ENCODE results near the gene TECPR2. TPM values are rescaled to one million over a fixed set of nuclear protein-coding genes. Genes with fewer than 3 reads are reported as not detected.

The TECPR2 gene
- total and polyA plus RNA-seq, 4 experiments from 2014 or later, result 0.89 to 12.6 (median 7.8) TPM

- peaks cover 4 to 16% of the 10 kb centered on the region in 2 donors for H3K36me3 Mint-ChIP-seq
- Histone ChIP-seq H3K4me3 (ENCODE audit: low read length in 2 of 2) (no peak overlapping the region), H3K36me3 (ENCODE audit: insufficient read depth, low read length) (no peaks in the 10 kb centered on the region), H3K27ac (ENCODE audit: low read depth, low read length) (no peak overlapping the region), H3K27me3 (ENCODE audit: insufficient read depth, low read length) (no peaks in the 10 kb centered on the region), H3K9me3 (ENCODE audit: control insufficient read depth in 1 of 2, low read length in 2 of 2) (no peaks in the 10 kb centered on the region), H3K4me1 (ENCODE audit: insufficient read depth, low read length) (peaks cover 10% of the 10 kb centered on the region)
- POLR2A ChIA-PET (ENCODE audit: partially characterized antibody), result no interaction called here
- no peak overlapping the region for H3K4me3 Mint-ChIP-seq
- CTCF ChIA-PET (ENCODE audit: partially characterized antibody), result interaction anchor here (0.9 to 1.4 kb wide), 2 partner anchors 26 to 60 kb away, joined by 3 to 6 read pairs; no protein-coding TSS in a partner anchor
- no peak for DNase-seq
- intact Hi-C loops (cut with micrococcal nuclease), result no loop called here
- no peaks in the 10 kb centered on the region for H3K9me3 Mint-ChIP-seq
- peak overlapping the region in 3 of 7 donors; percentile 4 to 74 (median 68) for H3K27ac Mint-ChIP-seq
- H3K4me1 Mint-ChIP-seq, result peaks cover 9 to 14% (median 10%) of the 10 kb centered on the region in 4 donors
- H3K27me3 Mint-ChIP-seq, result no peaks in the 10 kb centered on the region
These were observed 135.4 kb downstream of the TECPR2 start for GRCh38 chr14:102497998-102498677.

DNA sequence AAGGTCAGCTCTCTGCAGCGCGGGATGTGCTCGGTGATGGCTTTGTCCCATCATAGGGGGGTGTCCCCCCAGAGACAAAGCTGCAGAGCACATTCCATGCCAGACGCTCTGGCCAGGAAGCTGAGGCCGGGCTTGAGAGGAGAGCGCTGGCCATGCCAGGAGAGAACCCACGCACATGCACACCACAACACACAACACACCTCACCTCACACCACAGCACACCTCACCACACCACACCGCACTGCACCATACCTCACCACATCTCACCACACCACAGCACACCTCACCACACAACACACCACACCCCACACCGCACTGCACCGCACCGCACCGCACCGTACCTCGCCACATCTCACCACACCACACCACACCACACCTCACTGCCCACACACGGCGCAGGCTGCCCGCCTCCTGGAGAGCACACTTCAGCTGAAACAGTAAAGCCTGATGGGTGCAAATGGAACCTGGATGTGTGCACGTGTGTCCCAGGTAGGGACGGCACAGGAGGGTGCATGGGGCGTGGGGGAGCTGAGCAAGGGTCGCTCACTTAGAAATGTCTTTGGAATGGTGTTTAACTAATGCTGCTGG lies 136.0 kb downstream of the TECPR2 start:
- DNase-seq, result no peak
- no peaks in the 10 kb centered on the region for H3K27me3 ChIP-seq (ENCODE audit: insufficient read depth, low read length)
- H3K36me3 ChIP-seq (ENCODE audit: insufficient read depth, low read length), result no peaks in the 10 kb centered on the region
- Mint-ChIP-seq H3K4me1 (peaks cover 9 to 14% (median 10%) of the 10 kb centered on the region in 4 donors), H3K9me3 (no peaks in the 10 kb centered on the region), H3K36me3 (peaks cover 4 to 16% of the 10 kb centered on the region in 2 donors), H3K27me3 (no peaks in the 10 kb centered on the region), H3K4me3 (no peak overlapping the region), H3K27ac (peak overlapping the region in 5 of 7 donors; percentile 42 to 85 (median 73))
- H3K4me3 ChIP-seq (ENCODE audit: low read length in 2 of 2), result no peak overlapping the region
- intact Hi-C loops (cut with micrococcal nuclease), result no loop called here
- ChIA-PET CTCF (ENCODE audit: partially characterized antibody) (interaction anchor here (0.9 to 1.4 kb wide), 2 partner anchors 26 to 61 kb away, joined by 3 to 6 read pairs; no protein-coding TSS in a partner anchor), POLR2A (ENCODE audit: partially characterized antibody) (no interaction called here)
- no peaks in the 10 kb centered on the region for H3K9me3 ChIP-seq (ENCODE audit: control insufficient read depth in 1 of 2, low read length in 2 of 2)
- peaks cover 10% of the 10 kb centered on the region for H3K4me1 ChIP-seq (ENCODE audit: insufficient read depth, low read length)
- no peak overlapping the region for H3K27ac ChIP-seq (ENCODE audit: low read depth, low read length)

DNA sequence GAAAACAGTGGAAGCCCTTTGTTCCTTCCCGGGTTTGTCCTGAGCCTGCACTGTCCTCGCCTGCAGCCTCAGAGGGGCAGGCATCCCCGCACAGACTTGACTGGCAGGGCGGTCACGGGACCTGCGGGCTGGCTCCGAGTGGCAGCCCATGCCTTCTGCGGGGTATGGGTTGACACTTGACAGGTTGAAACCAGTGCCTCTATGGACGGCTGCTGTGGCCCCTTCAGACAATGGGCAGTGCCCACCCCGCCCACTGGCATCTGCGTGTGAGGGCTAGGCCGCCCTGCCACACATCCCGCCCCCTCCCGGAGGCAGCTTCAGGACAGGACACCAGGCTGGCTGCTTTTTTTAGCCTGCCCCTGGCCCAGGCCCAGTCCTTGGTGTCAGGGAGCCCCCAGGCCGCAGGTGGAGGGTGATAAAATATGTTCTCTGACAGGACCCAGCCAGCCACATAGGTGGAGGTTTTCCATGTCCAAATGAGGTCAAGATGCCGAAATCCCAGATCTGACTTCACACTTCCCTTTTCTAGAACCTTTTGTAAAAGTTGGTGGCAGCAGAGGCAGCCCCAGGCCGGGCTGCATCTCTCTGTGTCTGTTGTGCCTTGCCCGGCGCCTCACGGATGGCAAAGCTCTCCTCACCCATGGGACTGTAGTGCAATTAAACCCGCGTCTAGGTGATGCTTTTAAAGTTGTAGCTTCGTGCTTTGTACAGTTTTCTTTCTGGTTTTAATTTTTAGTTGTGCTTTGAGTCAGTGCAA lies 136.8 kb downstream of the TECPR2 start:
- no peak overlapping the region for H3K4me3 Mint-ChIP-seq
- H3K4me3 ChIP-seq (ENCODE audit: low read length in 2 of 2), result no peak overlapping the region
- intact Hi-C loops (cut with micrococcal nuclease), result no loop called here
- no peaks in the 10 kb centered on the region for H3K27me3 Mint-ChIP-seq
- H3K36me3 ChIP-seq (ENCODE audit: insufficient read depth, low read length), result no peaks in the 10 kb centered on the region
- peaks cover 4 to 16% of the 10 kb centered on the region in 2 donors for H3K36me3 Mint-ChIP-seq
- DNase-seq, result no peak
- H3K27ac Mint-ChIP-seq, result peak overlapping the region; percentile 48 to 91 (median 82)
- H3K27me3 ChIP-seq (ENCODE audit: insufficient read depth, low read length), result no peaks in the 10 kb centered on the region
- H3K4me1 Mint-ChIP-seq, result peaks cover 9 to 14% (median 10%) of the 10 kb centered on the region in 4 donors
- ChIA-PET POLR2A (ENCODE audit: partially characterized antibody) (no interaction called here), CTCF (ENCODE audit: partially characterized antibody) (interaction anchor here (1.0 to 2.9 kb wide), 3 partner anchors 10 to 62 kb away, joined by 3 to 10 read pairs (median 4); partner anchors contain the start of gene ANKRD9)
- no peak overlapping the region for H3K27ac ChIP-seq (ENCODE audit: low read depth, low read length)
- no peaks in the 10 kb centered on the region for H3K9me3 ChIP-seq (ENCODE audit: control insufficient read depth in 1 of 2, low read length in 2 of 2)
- H3K9me3 Mint-ChIP-seq, result no peaks in the 10 kb centered on the region
- H3K4me1 ChIP-seq (ENCODE audit: insufficient read depth, low read length), result peaks cover 10% of the 10 kb centered on the region

DNA sequence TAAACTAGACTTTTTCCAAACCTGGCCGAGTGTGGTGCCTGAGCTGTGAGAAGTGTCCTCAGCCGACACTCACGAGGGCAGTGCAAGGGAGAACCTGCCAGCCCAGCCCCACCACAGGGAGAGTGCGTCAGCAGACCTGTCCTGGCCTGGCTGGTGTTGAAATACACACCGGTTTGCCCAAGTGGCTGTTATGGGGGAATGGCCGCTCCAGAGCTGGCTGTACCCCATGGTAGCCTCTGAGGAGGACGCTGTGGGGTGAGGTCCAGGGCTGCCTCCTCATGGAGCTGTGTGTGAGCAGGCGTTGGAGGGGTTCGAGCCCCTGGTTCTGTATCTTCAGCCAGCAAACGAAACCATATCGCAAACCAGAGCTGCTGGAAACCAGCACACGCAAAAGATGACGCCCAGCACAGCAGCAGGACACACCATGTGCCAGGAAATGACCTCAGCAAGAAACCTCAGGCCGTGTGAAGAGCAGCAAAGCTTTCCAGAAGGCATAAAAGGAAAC lies 137.5 kb downstream of the TECPR2 start:
- H3K9me3 ChIP-seq (ENCODE audit: control insufficient read depth in 1 of 2, low read length in 2 of 2), result no peaks in the 10 kb centered on the region
- no peak overlapping the region for H3K27ac ChIP-seq (ENCODE audit: low read depth, low read length)
- intact Hi-C loops (cut with micrococcal nuclease), result no loop called here
- Mint-ChIP-seq H3K27ac (peak overlapping the region; percentile 64 to 91 (median 82)), H3K9me3 (no peaks in the 10 kb centered on the region), H3K4me1 (peaks cover 9 to 14% (median 10%) of the 10 kb centered on the region in 4 donors), H3K36me3 (peaks cover 4 to 16% of the 10 kb centered on the region in 2 donors), H3K27me3 (no peaks in the 10 kb centered on the region), H3K4me3 (no peak overlapping the region)
- H3K4me1 ChIP-seq (ENCODE audit: insufficient read depth, low read length), result peaks cover 10% of the 10 kb centered on the region
- H3K4me3 ChIP-seq (ENCODE audit: low read length in 2 of 2), result no peak overlapping the region
- no peaks in the 10 kb centered on the region for H3K36me3 ChIP-seq (ENCODE audit: insufficient read depth, low read length)
- no peaks in the 10 kb centered on the region for H3K27me3 ChIP-seq (ENCODE audit: insufficient read depth, low read length)
- ChIA-PET CTCF (ENCODE audit: partially characterized antibody) (interaction anchor here (1.0 to 2.9 kb wide), 4 partner anchors 9 to 62 kb away, joined by 3 to 10 read pairs (median 4); partner anchors contain the start of gene ANKRD9), POLR2A (ENCODE audit: partially characterized antibody) (interaction anchor here (0.6 kb wide), 1 partner anchor 15 kb away, joined by 3 read pairs; no protein-coding TSS in a partner anchor)
- DNase-seq, result peak in 3 of 5 donors; percentile 46 to 54 (median 48)

DNA sequence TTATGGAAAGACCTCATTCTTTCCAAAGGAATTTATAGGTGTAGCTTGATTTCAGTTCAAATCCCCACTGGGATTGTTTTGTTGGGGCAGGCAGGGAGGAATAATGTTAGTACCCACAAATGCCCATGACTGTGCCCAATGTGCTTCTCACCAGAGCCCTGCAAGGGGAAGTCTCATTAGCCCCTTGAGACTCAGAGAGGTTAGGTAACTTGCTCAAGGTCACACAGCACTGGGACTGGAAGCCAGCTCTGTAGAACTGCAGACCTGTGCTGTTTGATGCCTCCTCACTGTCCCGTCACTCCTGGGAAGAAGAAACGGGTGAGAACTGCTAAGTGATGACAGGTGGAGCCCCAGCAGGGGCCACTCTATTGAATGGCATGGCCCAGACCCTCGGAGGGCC lies 138.0 kb downstream of the TECPR2 start:
- Histone ChIP-seq H3K27me3 (ENCODE audit: insufficient read depth, low read length) (no peaks in the 10 kb centered on the region), H3K36me3 (ENCODE audit: insufficient read depth, low read length) (no peaks in the 10 kb centered on the region), H3K27ac (ENCODE audit: low read depth, low read length) (no peak overlapping the region), H3K4me1 (ENCODE audit: insufficient read depth, low read length) (peaks cover 10% of the 10 kb centered on the region), H3K9me3 (ENCODE audit: control insufficient read depth in 1 of 2, low read length in 2 of 2) (no peaks in the 10 kb centered on the region), H3K4me3 (ENCODE audit: low read length in 2 of 2) (no peak overlapping the region)
- CTCF ChIA-PET (ENCODE audit: partially characterized antibody), result interaction anchor here (1.3 to 2.9 kb wide), 3 partner anchors 9 to 63 kb away, joined by 3 to 10 read pairs (median 4); partner anchors contain the start of gene ANKRD9
- no peak for DNase-seq
- Mint-ChIP-seq H3K36me3 (peaks cover 4 to 16% of the 10 kb centered on the region in 2 donors), H3K4me1 (peaks cover 9 to 14% (median 10%) of the 10 kb centered on the region in 4 donors), H3K27ac (peak overlapping the region; percentile 64 to 91 (median 82)), H3K9me3 (no peaks in the 10 kb centered on the region), H3K4me3 (no peak overlapping the region), H3K27me3 (no peaks in the 10 kb centered on the region)
- intact Hi-C loops (cut with micrococcal nuclease), result no loop called here
- POLR2A ChIA-PET (ENCODE audit: partially characterized antibody), result interaction anchor here (0.6 kb wide), 1 partner anchor 14 kb away, joined by 3 read pairs; no protein-coding TSS in a partner anchor

- Mint-ChIP-seq H3K27ac (peak overlapping the region in 1 of 7 donors; percentile 53), H3K4me3 (no peak overlapping the region), H3K9me3 (no peaks in the 10 kb centered on the region), H3K27me3 (no peaks in the 10 kb centered on the region), H3K36me3 (peaks cover 4 to 13% of the 10 kb centered on the region in 2 donors), H3K4me1 (peaks cover 9 to 14% (median 10%) of the 10 kb centered on the region in 4 donors)
- H3K4me3 ChIP-seq (ENCODE audit: low read length in 2 of 2), result no peak overlapping the region
- no peaks in the 10 kb centered on the region for H3K36me3 ChIP-seq (ENCODE audit: insufficient read depth, low read length)
- CTCF ChIA-PET (ENCODE audit: partially characterized antibody), result interaction anchor here (0.6 to 2.9 kb wide), 3 partner anchors 14 to 1361 kb away, joined by 3 to 10 read pairs (median 5); no protein-coding TSS in a partner anchor
- intact Hi-C loops (cut with micrococcal nuclease), result no loop called here
- POLR2A ChIA-PET (ENCODE audit: partially characterized antibody), result interaction anchor here (1.6 kb wide), 1 partner anchor 14 kb away, joined by 4 read pairs; no protein-coding TSS in a partner anchor
- no peak overlapping the region for H3K27ac ChIP-seq (ENCODE audit: low read depth, low read length)
- H3K27me3 ChIP-seq (ENCODE audit: insufficient read depth, low read length), result no peaks in the 10 kb centered on the region
- no peaks in the 10 kb centered on the region for H3K9me3 ChIP-seq (ENCODE audit: control insufficient read depth in 1 of 2, low read length in 2 of 2)
- H3K4me1 ChIP-seq (ENCODE audit: insufficient read depth, low read length), result peaks cover 10% of the 10 kb centered on the region
- no peak for DNase-seq
These were observed 139.1 kb downstream of the TECPR2 start for GRCh38 chr14:102501751-102502315.
